Tongue (tissue), 2 donors: ENCODE data around the gene NCOR2. TPM values are rescaled to one million over a fixed set of nuclear protein-coding genes. Genes with fewer than 3 reads are reported as not detected.
"Not testable (repeated sequence)": the region's sequence is repeated elsewhere in the genome, so short reads cannot be mapped to it uniquely, and the experiment has no call there.

Source experiments
- DNase-seq: peaks from one replicate; pipeline ENCODE4 v3.0.0-alpha.2; 2015
- total RNA-seq: library from RNA; depleted of rRNA; stranded (reverse); fragments of >200 nt; gene quantifications from one replicate; pipeline ENCODE4 v1.2.3, GENCODE V29; 2014

Gene NCOR2
- total RNA-seq, 1 donor from 2014 or later: 147 TPM

DNA sequence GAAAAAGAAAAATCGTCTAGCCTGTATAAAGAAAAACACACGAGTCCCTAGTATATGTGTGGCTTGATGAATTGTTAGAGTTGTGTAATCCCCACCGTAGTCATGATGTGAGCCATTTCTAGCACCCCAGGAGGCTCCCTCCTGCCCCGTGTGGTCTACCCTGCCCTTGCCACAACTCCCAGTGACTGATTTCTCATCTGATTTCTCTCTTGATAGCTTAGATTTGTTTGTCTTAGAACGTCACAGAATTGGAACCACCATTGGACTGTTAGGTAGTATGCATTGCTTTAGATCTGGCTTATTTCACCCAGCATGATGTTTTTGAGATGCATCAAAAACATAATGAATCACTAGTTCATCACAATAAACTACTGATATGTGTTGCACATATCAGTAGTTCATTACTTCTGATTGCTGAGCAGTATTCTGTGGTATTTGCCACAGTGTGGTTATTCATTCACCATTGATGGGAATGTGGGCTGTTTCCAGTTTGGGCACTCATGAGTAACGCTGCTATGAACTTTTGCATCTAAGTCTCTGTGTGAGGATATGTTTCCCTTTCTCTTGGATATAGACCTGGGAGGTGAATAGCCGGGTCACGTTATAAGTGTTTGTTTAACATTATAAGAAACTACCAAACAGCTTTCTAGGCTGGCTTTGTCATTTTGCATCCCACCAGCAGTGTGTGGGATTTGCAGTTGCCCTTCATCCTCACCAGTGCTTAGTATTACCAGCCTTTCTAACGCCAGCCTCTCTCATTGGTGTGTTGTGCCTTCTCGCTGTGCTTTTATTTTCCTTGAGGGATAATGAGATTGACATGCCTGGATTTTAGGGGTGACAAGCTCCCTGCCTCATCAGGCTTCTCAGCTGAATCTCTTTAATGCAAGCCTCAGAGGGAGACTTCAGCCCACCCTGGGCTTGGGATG, 31.9 kb upstream of the NCOR2 start:
- DNase-seq: no peak

- no peak for DNase-seq
These were observed 29.6 kb upstream of the NCOR2 start for GRCh38 chr12:124597041-124597440.

DNA sequence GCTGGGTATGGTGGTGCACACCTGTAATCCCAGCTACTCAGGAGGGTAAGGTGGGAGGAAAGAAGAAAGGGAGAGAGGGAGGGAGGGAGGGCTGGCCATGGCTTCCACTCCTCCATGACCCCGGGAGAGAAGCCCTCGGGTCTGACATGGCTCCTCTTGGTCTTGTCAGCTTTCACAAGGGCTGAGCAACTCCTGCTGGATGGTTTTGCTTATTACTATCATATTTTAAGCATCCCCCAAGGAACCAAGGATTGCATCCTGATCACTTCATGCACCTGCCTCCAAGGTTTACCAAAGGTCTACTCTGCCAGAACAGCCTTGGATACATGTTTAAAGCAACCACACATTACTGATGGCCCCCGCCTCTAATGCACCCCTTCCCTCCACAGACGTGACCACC, 28.0 kb upstream of the NCOR2 start:
- no peak for DNase-seq

GRCh38 chr12:124594851-124595250, 27.4 kb upstream of the NCOR2 start:
- DNase-seq: no peak

- no peak for DNase-seq
These were observed 26.5 kb upstream of the NCOR2 start for GRCh38 chr12:124593851-124594401.

DNA sequence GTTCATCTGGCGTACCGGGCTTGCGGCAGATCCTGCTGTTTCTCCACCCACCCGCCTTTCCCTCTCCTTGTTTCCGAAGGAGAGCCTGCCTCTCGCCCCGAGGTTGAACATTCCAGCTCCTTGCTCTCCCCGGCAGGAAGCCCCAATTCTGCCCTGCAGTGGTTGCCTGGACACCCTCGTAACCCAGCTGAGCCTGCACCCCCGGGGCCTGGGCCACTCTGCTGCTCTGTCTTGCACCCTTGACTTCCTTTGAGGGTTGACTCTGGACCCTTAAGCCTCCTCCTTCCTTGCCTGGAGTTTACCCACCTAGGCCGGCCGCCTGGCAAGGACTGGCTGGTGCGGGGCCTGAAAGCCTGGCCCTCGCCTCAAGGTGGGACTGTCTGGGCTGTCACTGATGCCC, 25.8 kb upstream of the NCOR2 start:
- DNase-seq: no peak

DNA sequence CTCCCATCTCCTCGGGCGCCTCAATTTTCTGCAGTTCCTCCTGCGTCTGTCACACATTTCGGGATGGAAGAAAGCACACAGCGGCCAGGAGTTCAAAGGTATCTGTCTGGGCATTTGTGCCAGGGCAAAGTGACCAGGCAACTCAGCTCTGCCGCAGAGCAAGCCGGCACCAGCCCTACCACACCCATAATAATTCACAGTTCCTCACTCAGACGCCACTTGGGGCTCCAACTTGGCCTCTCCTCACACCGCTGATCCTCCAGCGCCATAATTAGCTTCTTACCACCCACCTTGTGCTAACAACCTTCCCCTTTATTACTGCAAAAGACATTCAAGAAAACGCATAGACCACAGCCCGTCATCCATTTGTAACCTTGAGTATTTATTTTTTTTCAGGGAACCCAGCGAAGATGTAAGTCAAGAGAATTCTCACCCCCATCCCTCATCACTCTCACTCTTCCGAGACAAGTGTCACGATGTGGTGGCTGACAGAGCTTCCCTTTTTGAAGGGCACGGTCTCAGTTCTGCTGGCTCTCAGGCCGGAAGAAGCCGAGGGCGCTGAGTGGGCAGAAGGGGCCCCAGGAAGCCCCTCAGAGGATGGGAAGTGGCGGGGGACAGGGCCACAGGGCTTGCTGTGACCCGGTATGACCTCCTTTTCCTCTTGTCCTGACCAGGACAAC, 25.2 kb upstream of the NCOR2 start:
- DNase-seq: no peak

DNA sequence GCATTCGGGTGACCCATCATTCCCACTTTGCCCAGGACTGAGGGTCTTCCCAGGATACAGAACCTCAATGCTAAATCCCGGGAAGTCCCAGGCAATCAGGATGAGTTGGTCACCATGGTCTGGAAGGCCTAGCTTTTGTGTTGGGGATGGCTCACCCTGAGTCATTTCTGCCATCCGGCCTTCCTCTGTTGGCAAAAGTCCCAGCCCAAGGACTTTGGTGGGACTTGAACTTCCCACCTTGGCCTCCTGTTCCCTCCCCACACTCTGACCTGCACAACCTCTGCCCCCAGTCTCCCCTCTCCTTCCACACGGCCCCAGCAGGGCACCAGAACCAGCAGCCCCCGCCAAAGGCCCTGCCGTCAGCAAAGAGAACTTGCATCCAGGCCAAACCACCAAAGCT, 24.6 kb upstream of the NCOR2 start:
- DNase-seq: no peak

DNA sequence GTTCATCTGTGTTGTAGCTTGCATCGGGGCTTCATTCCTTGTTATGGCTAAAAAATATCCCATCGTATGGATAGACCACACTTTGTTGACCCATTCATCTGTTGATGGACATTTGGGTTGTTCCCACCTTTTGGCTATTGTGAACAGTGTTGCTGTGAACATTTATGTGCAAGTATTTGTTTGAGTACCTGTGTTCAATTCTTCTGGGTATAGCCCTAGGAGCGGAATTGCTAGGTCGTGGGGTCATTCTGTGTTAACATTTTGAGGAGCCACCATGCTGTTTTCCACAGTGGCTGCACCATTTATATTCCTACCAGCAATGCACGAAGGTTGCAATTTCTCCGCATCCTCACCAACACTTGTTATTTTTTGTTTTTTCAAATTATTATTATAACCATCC, 23.0 kb upstream of the NCOR2 start:
- DNase-seq: no peak

DNA sequence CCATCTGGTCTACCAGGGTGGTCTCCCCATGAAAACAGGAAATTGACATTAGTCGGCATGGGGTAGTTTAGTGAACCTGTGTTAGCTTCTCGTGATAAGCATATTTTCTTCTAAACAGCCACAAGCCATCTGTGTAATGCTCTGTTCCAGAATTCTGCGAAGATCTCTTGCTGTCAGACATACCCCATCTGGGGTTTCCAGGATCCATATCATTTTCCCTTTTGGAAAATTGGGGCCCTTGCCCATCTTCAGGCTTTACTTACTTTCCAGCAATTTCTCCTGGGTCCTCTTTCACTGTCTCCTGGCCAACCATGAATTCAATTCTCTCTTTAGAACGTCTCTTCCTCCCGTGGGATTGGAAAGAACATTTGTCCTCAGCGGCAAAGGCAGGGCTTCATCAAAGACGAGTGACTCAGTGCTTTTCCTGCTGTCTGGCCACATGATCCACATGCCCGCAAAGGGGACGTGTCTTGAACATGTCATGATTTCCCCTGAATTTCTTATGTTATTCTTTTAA, 21.4 kb upstream of the NCOR2 start:
- peak; percentile 71 for DNase-seq

DNA sequence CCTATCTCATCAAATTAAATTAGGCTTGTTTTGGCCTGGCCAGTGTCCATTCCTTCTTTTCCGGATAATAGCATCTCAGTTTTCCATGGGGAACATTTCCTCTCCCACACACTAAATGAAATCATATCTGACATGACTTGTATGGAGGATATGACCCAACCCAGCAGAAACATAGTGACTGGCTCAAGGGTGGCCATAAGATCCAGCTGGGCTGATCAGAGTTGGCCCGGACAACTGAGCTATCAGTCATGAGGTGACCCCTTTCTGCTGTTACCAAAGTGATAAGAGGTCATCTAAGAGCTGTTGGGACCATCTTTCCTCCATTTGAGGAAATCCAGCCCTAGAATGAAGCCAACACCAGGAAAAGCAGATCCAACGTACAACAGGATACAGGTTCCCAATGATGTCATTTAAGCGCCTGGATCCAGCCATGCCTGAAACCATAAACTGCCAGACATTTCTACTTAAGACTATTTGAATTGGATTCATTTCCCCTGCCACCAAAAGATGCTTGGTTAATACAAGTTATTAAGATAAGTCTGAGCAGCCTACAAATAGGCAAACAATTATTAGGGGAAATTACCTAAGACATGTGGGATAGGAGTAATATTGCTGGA, 20.7 kb upstream of the NCOR2 start:
- no peak for DNase-seq

DNA sequence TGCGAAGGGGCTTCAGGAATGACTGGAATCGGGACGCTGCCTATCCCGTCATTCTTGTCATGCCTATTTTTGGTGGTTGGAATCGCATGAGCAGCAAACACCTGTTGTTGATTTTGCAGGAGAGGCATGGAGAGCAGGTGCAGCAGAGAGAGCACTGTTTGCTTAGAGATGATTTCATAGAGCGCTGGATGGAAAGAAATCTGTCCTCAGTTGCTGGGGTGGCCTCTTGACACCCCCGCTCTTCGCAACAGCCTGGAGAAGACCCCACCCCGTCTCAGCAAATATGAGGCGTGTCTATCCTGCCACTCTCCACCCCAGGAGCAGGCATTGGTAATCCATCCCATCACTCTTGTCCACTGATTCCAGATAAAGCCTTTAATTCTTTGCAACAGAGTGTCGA, 19.3 kb upstream of the NCOR2 start:
- DNase-seq: peak; percentile 83

DNA sequence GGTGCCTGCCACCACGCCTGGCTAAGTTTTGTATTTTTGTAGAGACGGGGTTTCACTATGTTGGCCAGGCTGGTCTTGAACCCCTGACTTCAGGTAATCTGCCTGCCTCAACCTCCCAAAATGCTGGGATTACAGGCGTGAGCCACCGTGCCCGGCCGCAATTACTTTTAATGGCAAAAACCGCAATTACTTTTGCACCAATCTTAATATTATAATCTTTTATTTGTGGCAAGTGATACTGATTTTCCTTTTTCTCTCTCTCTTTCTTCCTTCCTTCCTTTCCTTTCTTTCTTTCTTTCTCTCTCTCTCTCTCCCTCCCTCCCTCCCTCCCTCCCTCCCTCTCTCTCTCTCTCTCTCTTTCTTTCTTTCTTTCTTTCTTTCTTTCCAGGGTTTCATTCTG, 17.1 kb upstream of the NCOR2 start:
- not testable (repeated sequence) for DNase-seq

DNA sequence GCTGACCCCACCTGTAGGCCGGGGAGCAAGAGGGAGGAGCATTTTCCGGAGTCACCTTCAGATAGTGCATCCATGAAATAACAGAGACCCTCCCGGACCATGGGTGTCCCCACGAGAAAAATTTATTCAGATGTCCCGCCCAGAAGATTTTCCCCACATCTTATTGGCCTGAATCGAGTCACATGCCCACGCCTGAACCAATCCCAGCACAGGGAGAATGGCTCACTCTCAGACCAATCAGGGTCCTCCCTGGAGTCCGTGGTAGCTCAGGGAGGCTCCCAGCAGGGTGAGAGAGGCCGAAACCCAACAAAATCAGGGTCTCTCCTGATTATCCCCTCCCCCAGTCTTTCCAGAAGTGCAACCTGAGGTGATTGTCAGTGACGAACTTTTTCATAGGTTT, 16.4 kb upstream of the NCOR2 start:
- no peak for DNase-seq

GRCh38 chr12:124582108-124582424, 14.7 kb upstream of the NCOR2 start:
- no peak for DNase-seq

GRCh38 chr12:124581307-124582107, 14.1 kb upstream of the NCOR2 start:
- no peak for DNase-seq

- no peak for DNase-seq
These were observed 12.6 kb upstream of the NCOR2 start for GRCh38 chr12:124579921-124580517.

DNA sequence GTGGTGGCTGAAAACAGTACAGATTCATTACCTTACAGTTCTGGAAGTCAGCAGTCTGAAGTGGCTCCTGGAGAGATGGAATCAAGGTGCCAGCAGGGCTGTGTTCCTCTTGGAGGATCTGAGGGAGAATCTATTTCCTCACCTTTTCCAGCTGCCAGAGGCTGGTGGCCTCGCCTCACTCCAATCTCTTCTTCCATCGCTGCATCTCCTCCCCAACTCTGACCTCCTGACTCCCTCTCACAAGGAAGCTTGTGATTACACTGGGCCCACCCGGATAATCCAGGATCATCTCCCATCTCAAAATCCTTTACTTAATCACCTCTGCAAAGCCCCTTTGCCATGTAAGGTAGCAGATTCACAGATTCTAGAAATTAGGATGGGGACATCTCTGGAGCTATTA, 11.4 kb upstream of the NCOR2 start:
- no peak for DNase-seq

GRCh38 chr12:124578445-124578844, 11.0 kb upstream of the NCOR2 start:
- DNase-seq: no peak

DNA sequence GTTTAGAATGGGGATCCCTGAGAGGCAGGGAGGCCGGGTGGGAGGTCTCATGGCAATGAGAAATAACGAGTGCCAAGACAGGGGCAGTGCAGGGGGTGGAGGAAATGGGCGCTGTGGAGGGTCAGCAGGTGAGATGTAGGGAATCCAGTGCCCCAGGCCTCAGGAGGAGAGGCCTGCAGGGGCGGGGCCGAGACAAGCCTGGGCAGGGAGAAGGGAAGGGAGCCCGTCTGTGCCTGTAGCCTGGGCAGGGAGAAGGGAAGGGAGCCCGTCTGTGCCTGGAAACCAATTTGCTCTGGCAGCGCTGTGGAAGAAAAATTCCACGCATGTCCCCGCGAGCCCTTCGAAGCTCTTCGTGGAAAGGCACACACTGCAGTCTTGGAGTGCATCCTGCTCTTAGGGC, 10.6 kb upstream of the NCOR2 start:
- no peak for DNase-seq

GRCh38 chr12:124577374-124577773, 10.0 kb upstream of the NCOR2 start:
- no peak for DNase-seq
